ENCODE measurements around the gene NAV2. TPM values are rescaled to one million over a fixed set of nuclear protein-coding genes. Genes with fewer than 3 reads are reported as not detected.

NAV2 gene
- polyA plus RNA-seq, 3 donors from 2014 or later, result 0.66 TPM; not detected in 2

GRCh38 chr11:19812710-19813109, 100.1 kb downstream of the NAV2 start:
- Mint-ChIP-seq H3K27me3 (ENCODE audit: low read depth in 3 of 3) (no peaks in the 10 kb centered on the region), H3K27ac (no peak overlapping the region), H3K4me3 (no peak overlapping the region), H3K4me1 (no peaks in the 10 kb centered on the region), H3K36me3 (no peaks in the 10 kb centered on the region), H3K9me3 (no peaks in the 10 kb centered on the region)
- no peak for DNase-seq

GRCh38 chr11:19813158-19813879, 100.7 kb downstream of the NAV2 start:
- no peaks in the 10 kb centered on the region for H3K9me3 Mint-ChIP-seq
- H3K36me3 Mint-ChIP-seq, result no peaks in the 10 kb centered on the region
- no peak for DNase-seq
- H3K27me3 Mint-ChIP-seq (ENCODE audit: low read depth in 3 of 3), result no peaks in the 10 kb centered on the region
- H3K4me3 Mint-ChIP-seq, result no peak overlapping the region
- no peak overlapping the region for H3K27ac Mint-ChIP-seq
- no peaks in the 10 kb centered on the region for H3K4me1 Mint-ChIP-seq

GRCh38 chr11:19814421-19814820, 101.8 kb downstream of the NAV2 start:
- no peak overlapping the region for H3K4me3 Mint-ChIP-seq
- H3K27ac Mint-ChIP-seq, result no peak overlapping the region
- no peaks in the 10 kb centered on the region for H3K36me3 Mint-ChIP-seq
- no peaks in the 10 kb centered on the region for H3K27me3 Mint-ChIP-seq (ENCODE audit: low read depth in 3 of 3)
- no peak for DNase-seq
- H3K9me3 Mint-ChIP-seq, result no peaks in the 10 kb centered on the region
- H3K4me1 Mint-ChIP-seq, result no peaks in the 10 kb centered on the region

GRCh38 chr11:19816040-19816439, 103.4 kb downstream of the NAV2 start:
- no peak for DNase-seq
- Mint-ChIP-seq H3K27me3 (ENCODE audit: low read depth in 3 of 3) (peaks cover 0 to 1% (median 0%) of the 10 kb centered on the region in 3 donors), H3K9me3 (no peaks in the 10 kb centered on the region), H3K27ac (no peak overlapping the region), H3K4me3 (no peak overlapping the region), H3K36me3 (no peaks in the 10 kb centered on the region), H3K4me1 (no peaks in the 10 kb centered on the region)

GRCh38 chr11:19816817-19817216, 104.2 kb downstream of the NAV2 start:
- Mint-ChIP-seq H3K36me3 (no peaks in the 10 kb centered on the region), H3K9me3 (no peaks in the 10 kb centered on the region), H3K27ac (no peak overlapping the region), H3K27me3 (ENCODE audit: low read depth in 3 of 3) (peaks cover 0 to 2% (median 1%) of the 10 kb centered on the region in 3 donors), H3K4me1 (no peaks in the 10 kb centered on the region), H3K4me3 (no peak overlapping the region)
- no peak for DNase-seq

GRCh38 chr11:19817265-19817851, 104.7 kb downstream of the NAV2 start:
- no peak for DNase-seq
- Mint-ChIP-seq H3K27ac (no peak overlapping the region), H3K27me3 (ENCODE audit: low read depth in 3 of 3) (peaks cover 0 to 2% (median 1%) of the 10 kb centered on the region in 3 donors), H3K36me3 (no peaks in the 10 kb centered on the region), H3K4me3 (no peak overlapping the region), H3K9me3 (no peaks in the 10 kb centered on the region), H3K4me1 (no peaks in the 10 kb centered on the region)

- Mint-ChIP-seq H3K36me3 (no peaks in the 10 kb centered on the region), H3K27me3 (ENCODE audit: low read depth in 3 of 3) (peaks cover 0 to 2% (median 1%) of the 10 kb centered on the region in 3 donors), H3K4me1 (no peaks in the 10 kb centered on the region), H3K9me3 (no peaks in the 10 kb centered on the region), H3K27ac (no peak overlapping the region), H3K4me3 (no peak overlapping the region)
- no peak for DNase-seq
These were observed 105.2 kb downstream of the NAV2 start for GRCh38 chr11:19817870-19818269.

- Mint-ChIP-seq H3K27ac (no peak overlapping the region), H3K9me3 (no peaks in the 10 kb centered on the region), H3K4me3 (no peak overlapping the region), H3K4me1 (no peaks in the 10 kb centered on the region), H3K36me3 (no peaks in the 10 kb centered on the region), H3K27me3 (ENCODE audit: low read depth in 3 of 3) (peaks cover 0 to 2% (median 1%) of the 10 kb centered on the region in 3 donors)
- no peak for DNase-seq
These were observed 106.0 kb downstream of the NAV2 start for GRCh38 chr11:19818619-19819018.

- H3K36me3 Mint-ChIP-seq, result no peaks in the 10 kb centered on the region
- no peaks in the 10 kb centered on the region for H3K4me1 Mint-ChIP-seq
- H3K27me3 Mint-ChIP-seq (ENCODE audit: low read depth in 3 of 3), result peaks cover 0 to 2% (median 1%) of the 10 kb centered on the region in 3 donors
- DNase-seq, result no peak
- no peak overlapping the region for H3K4me3 Mint-ChIP-seq
- no peaks in the 10 kb centered on the region for H3K9me3 Mint-ChIP-seq
- H3K27ac Mint-ChIP-seq, result no peak overlapping the region
These were observed 106.5 kb downstream of the NAV2 start for GRCh38 chr11:19819148-19819547.

- H3K9me3 Mint-ChIP-seq, result no peaks in the 10 kb centered on the region
- H3K36me3 Mint-ChIP-seq, result no peaks in the 10 kb centered on the region
- no peak overlapping the region for H3K4me3 Mint-ChIP-seq
- no peaks in the 10 kb centered on the region for H3K4me1 Mint-ChIP-seq
- DNase-seq, result no peak
- H3K27me3 Mint-ChIP-seq (ENCODE audit: low read depth in 3 of 3), result peaks cover 0 to 2% (median 1%) of the 10 kb centered on the region in 3 donors
- H3K27ac Mint-ChIP-seq, result no peak overlapping the region
These were observed 107.5 kb downstream of the NAV2 start for GRCh38 chr11:19820100-19820499.

- Mint-ChIP-seq H3K4me1 (no peaks in the 10 kb centered on the region), H3K27ac (no peak overlapping the region)
These were observed 108.8 kb downstream of the NAV2 start for GRCh38 chr11:19821412-19821875.

GRCh38 chr11:19821993-19822392, 109.4 kb downstream of the NAV2 start:
- no peak for DNase-seq
- no peaks in the 10 kb centered on the region for H3K9me3 Mint-ChIP-seq
- H3K27ac Mint-ChIP-seq, result no peak overlapping the region
- H3K27me3 Mint-ChIP-seq (ENCODE audit: low read depth in 3 of 3), result peaks cover 3 to 4% (median 3%) of the 10 kb centered on the region in 3 donors
- H3K4me3 Mint-ChIP-seq, result no peak overlapping the region
- H3K4me1 Mint-ChIP-seq, result no peaks in the 10 kb centered on the region
- H3K36me3 Mint-ChIP-seq, result no peaks in the 10 kb centered on the region

More at GRCh38 chr11:19821412-19821875, 108.8 kb downstream of the NAV2 start:
- H3K4me3 Mint-ChIP-seq, result no peak overlapping the region
- no peak for DNase-seq
- H3K36me3 Mint-ChIP-seq, result no peaks in the 10 kb centered on the region
- peaks cover 1 to 3% (median 2%) of the 10 kb centered on the region in 3 donors for H3K27me3 Mint-ChIP-seq (ENCODE audit: low read depth in 3 of 3)
- H3K9me3 Mint-ChIP-seq, result no peaks in the 10 kb centered on the region

- Mint-ChIP-seq H3K4me1 (no peaks in the 10 kb centered on the region), H3K27me3 (ENCODE audit: low read depth in 3 of 3) (peaks cover 3 to 4% (median 3%) of the 10 kb centered on the region in 3 donors), H3K27ac (no peak overlapping the region), H3K36me3 (no peaks in the 10 kb centered on the region), H3K9me3 (no peaks in the 10 kb centered on the region), H3K4me3 (no peak overlapping the region)
- DNase-seq, result no peak
These were observed 109.9 kb downstream of the NAV2 start for GRCh38 chr11:19822531-19822930.

- Mint-ChIP-seq H3K36me3 (no peaks in the 10 kb centered on the region), H3K27ac (no peak overlapping the region), H3K4me3 (no peak overlapping the region), H3K27me3 (ENCODE audit: low read depth in 3 of 3) (peaks cover 2 to 3% (median 3%) of the 10 kb centered on the region in 3 donors), H3K4me1 (no peaks in the 10 kb centered on the region), H3K9me3 (no peaks in the 10 kb centered on the region)
- DNase-seq, result no peak
These were observed 114.0 kb downstream of the NAV2 start for GRCh38 chr11:19826606-19827005.
